ENCODE results near the gene GABRR1. TPM values are rescaled to one million over a fixed set of nuclear protein-coding genes. Genes with fewer than 3 reads are reported as not detected.

GABRR1 gene
- total RNA-seq, 1 experiment from 2014 or later: not detected

- intact Hi-C loops (cut with micrococcal nuclease): loop anchor here (5.0 kb wide), 2 partner anchors 66 to 149 kb away; partner anchors contain the start of gene PNRC1
- Mint-ChIP-seq H3K36me3 (ENCODE audit: insufficient read depth, unreplicated experiment) (peaks cover 22% of the 10 kb centered on the region), H3K4me3 (ENCODE audit: unreplicated experiment) (peak overlapping the region; percentile 31), H3K27ac (ENCODE audit: low read depth, unreplicated experiment) (no peak overlapping the region), H3K4me1 (ENCODE audit: insufficient read depth, unreplicated experiment) (peaks cover 22% of the 10 kb centered on the region), H3K9me3 (ENCODE audit: unreplicated experiment) (no peaks in the 10 kb centered on the region), H3K27me3 (ENCODE audit: insufficient read depth, unreplicated experiment) (no peaks in the 10 kb centered on the region)
- ChIA-PET POLR2A (interaction anchor here (1.0 to 4.5 kb wide), 6 partner anchors 10 to 184 kb away, joined by 3 to 110 read pairs (median 6); partner anchors contain the start of genes PNRC1 and RNGTT), CTCF (interaction anchor here (0.7 to 1.7 kb wide), 5 partner anchors 10 to 258 kb away, joined by 3 to 7 read pairs (median 3); no protein-coding TSS in a partner anchor)
- peak; percentile 54 for DNase-seq (ENCODE audit: unreplicated experiment)
- no peak for TF ChIP-seq CTCF (IDR thresholded peaks at IDR 0.05; ENCODE audit: unreplicated experiment)
- no TSS peak for BruUV-seq (replicated peaks)
These were observed 69.0 kb downstream of the GABRR1 start for GRCh38 chr6:89148016-89148750.

DNA sequence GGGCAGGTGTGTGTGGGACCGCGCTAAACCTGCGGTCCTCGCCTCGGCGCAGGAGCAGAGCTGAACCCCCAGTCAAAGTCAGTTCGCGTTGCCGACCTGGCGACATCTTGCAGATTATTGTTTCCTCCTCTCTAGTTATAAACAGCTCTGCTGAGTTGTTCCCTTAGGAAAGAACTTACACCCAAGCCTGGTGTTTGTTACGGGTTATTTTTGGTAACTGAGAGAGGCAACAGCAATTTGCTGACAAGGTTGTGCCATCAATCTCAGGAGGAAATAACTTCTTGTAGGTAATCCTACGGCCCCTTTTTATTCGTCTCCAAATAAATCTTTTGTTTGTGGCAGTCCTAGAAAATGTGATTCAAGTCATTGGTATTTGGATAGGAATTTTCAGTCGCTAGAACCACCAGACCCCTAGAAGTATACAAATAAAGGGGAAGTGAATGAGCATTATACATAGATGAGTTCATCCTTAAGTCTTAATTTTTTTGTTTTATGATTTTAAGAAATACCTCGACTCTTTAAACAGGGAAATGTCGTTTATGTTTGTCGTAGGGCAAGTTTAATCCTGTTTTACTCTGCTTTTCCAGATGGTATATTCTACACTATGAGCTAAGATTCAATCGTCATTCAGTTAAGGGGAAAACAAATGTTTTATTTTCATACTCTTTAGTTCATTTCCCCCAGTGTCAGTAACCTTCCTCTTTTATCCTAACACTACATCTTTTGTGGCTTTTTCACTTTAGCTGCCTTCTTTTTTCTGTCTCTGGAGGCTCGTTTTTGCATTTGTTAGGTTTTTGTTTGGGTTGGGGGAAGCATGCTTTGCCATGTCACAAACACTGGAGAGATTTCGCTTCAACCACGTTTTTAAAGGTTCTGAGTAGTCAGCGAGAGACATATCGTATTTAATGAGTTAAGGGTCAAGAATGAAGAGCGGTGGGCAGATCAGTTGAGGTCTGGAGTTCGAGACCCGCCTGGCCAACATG is 70.1 kb downstream of the GABRR1 start:
- ChIA-PET POLR2A (interaction anchor here (0.6 to 4.5 kb wide), 29 partner anchors 7 to 1448 kb away, joined by 3 to 110 read pairs (median 4); partner anchors contain the start of genes AKIRIN2, PNRC1, RNGTT and SRSF12), CTCF (interaction anchor here (0.6 to 4.3 kb wide), 10 partner anchors 9 to 225 kb away, joined by 3 to 21 read pairs (median 4); no protein-coding TSS in a partner anchor)
- TSS peak; percentile 63 for BruUV-seq (replicated peaks)
- no peaks in the 10 kb centered on the region for H3K27me3 Mint-ChIP-seq (ENCODE audit: insufficient read depth, unreplicated experiment)
- peak overlapping the region; percentile 80 for H3K4me3 Mint-ChIP-seq (ENCODE audit: unreplicated experiment)
- no peaks in the 10 kb centered on the region for H3K9me3 Mint-ChIP-seq (ENCODE audit: unreplicated experiment)
- DNase-seq (ENCODE audit: unreplicated experiment): peak; percentile 45
- H3K36me3 Mint-ChIP-seq (ENCODE audit: insufficient read depth, unreplicated experiment): peaks cover 19% of the 10 kb centered on the region
- intact Hi-C loops (cut with micrococcal nuclease): loop anchor here (1.0 to 5.0 kb wide), 4 partner anchors 65 to 165 kb away; partner anchors contain the start of gene PNRC1
- H3K4me1 Mint-ChIP-seq (ENCODE audit: insufficient read depth, unreplicated experiment): peaks cover 22% of the 10 kb centered on the region
- TF ChIP-seq CTCF (IDR thresholded peaks at IDR 0.05; ENCODE audit: unreplicated experiment): no peak
- peak overlapping the region; percentile 87 for H3K27ac Mint-ChIP-seq (ENCODE audit: low read depth, unreplicated experiment)

DNA sequence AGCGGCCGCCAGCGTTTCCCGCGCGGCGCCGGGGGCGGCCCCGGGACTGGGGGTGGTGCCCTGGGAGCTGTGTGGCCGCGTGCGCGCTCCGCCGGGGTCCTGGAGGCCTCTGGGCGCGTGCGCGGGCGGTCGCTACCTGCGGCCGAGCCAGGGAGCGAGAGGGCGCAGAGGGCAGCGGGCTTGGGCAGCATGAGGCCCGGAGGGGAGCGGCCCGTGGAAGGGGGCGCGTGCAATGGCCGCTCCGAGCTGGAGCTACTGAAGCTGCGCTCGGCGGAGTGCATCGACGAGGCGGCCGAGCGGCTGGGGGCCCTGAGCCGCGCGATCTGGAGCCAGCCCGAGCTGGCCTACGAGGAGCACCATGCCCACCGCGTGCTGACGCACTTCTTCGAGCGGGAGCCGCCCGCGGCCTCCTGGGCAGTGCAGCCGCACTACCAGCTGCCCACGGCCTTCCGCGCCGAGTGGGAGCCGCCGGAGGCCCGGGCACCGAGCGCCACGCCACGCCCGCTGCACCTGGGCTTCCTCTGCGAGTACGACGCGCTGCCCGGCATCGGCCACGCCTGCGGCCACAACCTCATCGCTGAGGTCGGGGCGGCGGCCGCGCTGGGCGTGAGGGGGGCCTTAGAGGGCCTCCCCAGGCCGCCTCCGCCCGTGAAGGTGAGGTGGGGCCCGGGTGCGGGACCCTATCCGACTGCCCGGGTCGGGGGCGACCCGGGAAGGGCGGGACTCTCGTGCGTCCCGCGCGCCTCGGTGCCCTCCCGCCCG is 71.0 kb downstream of the GABRR1 start, which contains the start of gene PM20D2:
Gene PM20D2 (plus strand): TSS at position 100 of the 762 bp plus-strand sequence. CDS start 90 bp downstream, at position 190.
- Mint-ChIP-seq H3K4me1 (ENCODE audit: insufficient read depth, unreplicated experiment) (peaks cover 22% of the 10 kb centered on the region), H3K27ac (ENCODE audit: low read depth, unreplicated experiment) (peak within 1 kb of the TSS; percentile 87), H3K36me3 (ENCODE audit: insufficient read depth, unreplicated experiment) (peaks cover 11% of the 10 kb centered on the region), H3K27me3 (ENCODE audit: insufficient read depth, unreplicated experiment) (no peaks in the 10 kb centered on the region), H3K4me3 (ENCODE audit: unreplicated experiment) (peak within 1 kb of the TSS; percentile 80), H3K9me3 (ENCODE audit: unreplicated experiment) (no peaks in the 10 kb centered on the region)
- no TSS peak for BruUV-seq (replicated peaks)
- POLR2A ChIA-PET: interaction anchor here (0.6 to 4.5 kb wide), 31 partner anchors 8 to 1447 kb away, joined by 3 to 110 read pairs (median 5); partner anchors contain the start of genes AKIRIN2, LYRM2, PNRC1 and RNGTT
- no peak for TF ChIP-seq CTCF (IDR thresholded peaks at IDR 0.05; ENCODE audit: unreplicated experiment)
- intact Hi-C loops (cut with micrococcal nuclease): loop anchor here (1.0 to 5.0 kb wide), 4 partner anchors 64 to 164 kb away; partner anchors contain the start of gene PNRC1
- CTCF ChIA-PET: interaction anchor here (0.6 to 4.3 kb wide), 10 partner anchors 10 to 1350 kb away, joined by 3 to 21 read pairs (median 3); no protein-coding TSS in a partner anchor
- peak; percentile 69 for DNase-seq (ENCODE audit: unreplicated experiment)

All from MCF 10A (cell line).